Measurements from ENCODE around the gene VAT1L.

The VAT1L gene

GRCh38 chr16:77868052-77868451 is 79.7 kb downstream of the VAT1L start:
- Histone ChIP-seq H3K4me1 (ENCODE audit: insufficient read depth, low read length, severe bottlenecking) (no peaks in the 10 kb centered on the region), H3K9ac (ENCODE audit: low read length) (no peak overlapping the region), H3K36me3 (ENCODE audit: insufficient read depth, low read length) (no peaks in the 10 kb centered on the region), H2AFZ (ENCODE audit: low read length) (no peak overlapping the region), H3K9me2 (ENCODE audit: low read depth, low read length) (no peaks in the 10 kb centered on the region), H4K20me1 (ENCODE audit: insufficient read depth, low read length) (no peaks in the 10 kb centered on the region), H3K27ac (ENCODE audit: low read depth, low read length, poor library complexity, severe bottlenecking) (no peak overlapping the region), H3K4me3 (ENCODE audit: low read depth, low read length, poor library complexity, severe bottlenecking) (no peak overlapping the region), H3K27me3 (ENCODE audit: insufficient read depth, low read length) (no peaks in the 10 kb centered on the region), H3K79me2 (ENCODE audit: insufficient read depth, low read length) (no peaks in the 10 kb centered on the region), H3F3A (ENCODE audit: insufficient read depth, low read length) (no peaks in the 10 kb centered on the region), H3K4me2 (ENCODE audit: low read length) (no peak overlapping the region), H3K9me3 (ENCODE audit: low read length) (no peaks in the 10 kb centered on the region)
- TF ChIP-seq CTCF (IDR thresholded peaks at IDR 0.05; ENCODE audit: low read length) (no peak), EZH2 (IDR thresholded peaks at IDR 0.05; ENCODE audit: borderline replicate concordance, low read length) (no peak)

- H3K9ac ChIP-seq (ENCODE audit: low read length) = no peak overlapping the region
- no peaks in the 10 kb centered on the region for H3K79me2 ChIP-seq (ENCODE audit: insufficient read depth, low read length)
- H3K4me1 ChIP-seq (ENCODE audit: insufficient read depth, low read length, severe bottlenecking) = no peaks in the 10 kb centered on the region
- no peak overlapping the region for H3K4me2 ChIP-seq (ENCODE audit: low read length)
- H3K9me3 ChIP-seq (ENCODE audit: low read length) = no peaks in the 10 kb centered on the region
- H3K9me2 ChIP-seq (ENCODE audit: low read depth, low read length) = no peaks in the 10 kb centered on the region
- H3F3A ChIP-seq (ENCODE audit: insufficient read depth, low read length) = no peaks in the 10 kb centered on the region
- H4K20me1 ChIP-seq (ENCODE audit: insufficient read depth, low read length) = no peaks in the 10 kb centered on the region
- no peaks in the 10 kb centered on the region for H3K27me3 ChIP-seq (ENCODE audit: insufficient read depth, low read length)
- TF ChIP-seq CTCF (IDR thresholded peaks at IDR 0.05; ENCODE audit: low read length) (no peak), EZH2 (IDR thresholded peaks at IDR 0.05; ENCODE audit: borderline replicate concordance, low read length) (no peak)
- H2AFZ ChIP-seq (ENCODE audit: low read length) = no peak overlapping the region
- H3K4me3 ChIP-seq (ENCODE audit: low read depth, low read length, poor library complexity, severe bottlenecking) = no peak overlapping the region
- no peaks in the 10 kb centered on the region for H3K36me3 ChIP-seq (ENCODE audit: insufficient read depth, low read length)
- no peak overlapping the region for H3K27ac ChIP-seq (ENCODE audit: low read depth, low read length, poor library complexity, severe bottlenecking)
Measured at GRCh38 chr16:77868478-77868877, 80.1 kb downstream of the VAT1L start.

GRCh38 chr16:77869997-77870813 is 81.8 kb downstream of the VAT1L start:
- Histone ChIP-seq H3K36me3 (ENCODE audit: insufficient read depth, low read length) (no peaks in the 10 kb centered on the region), H3K9ac (ENCODE audit: low read length) (no peak overlapping the region), H3K9me3 (ENCODE audit: low read length) (no peaks in the 10 kb centered on the region), H4K20me1 (ENCODE audit: insufficient read depth, low read length) (no peaks in the 10 kb centered on the region), H3K79me2 (ENCODE audit: insufficient read depth, low read length) (no peaks in the 10 kb centered on the region), H3K4me1 (ENCODE audit: insufficient read depth, low read length, severe bottlenecking) (no peaks in the 10 kb centered on the region), H3F3A (ENCODE audit: insufficient read depth, low read length) (no peaks in the 10 kb centered on the region), H3K4me3 (ENCODE audit: low read depth, low read length, poor library complexity, severe bottlenecking) (no peak overlapping the region), H3K9me2 (ENCODE audit: low read depth, low read length) (no peaks in the 10 kb centered on the region), H2AFZ (ENCODE audit: low read length) (no peak overlapping the region), H3K27ac (ENCODE audit: low read depth, low read length, poor library complexity, severe bottlenecking) (no peak overlapping the region), H3K4me2 (ENCODE audit: low read length) (no peak overlapping the region), H3K27me3 (ENCODE audit: insufficient read depth, low read length) (no peaks in the 10 kb centered on the region)
- TF ChIP-seq EZH2 (IDR thresholded peaks at IDR 0.05; ENCODE audit: borderline replicate concordance, low read length) (no peak), CTCF (IDR thresholded peaks at IDR 0.05; ENCODE audit: low read length) (no peak)

Measured in OCI-LY1 (cell line).